GM23338 (cell line): Measurements from ENCODE around the gene ZXDC.

Source experiments
- CTCF ChIP-seq, 2 experiments: fragments of 200-600 bp in 1 of 2; sonication (generic) in 1 of 2; conservative IDR thresholded peaks; 2 replicates each; pipeline versions ENCODE4 v1.5.1 to v1.6.1; 2016 to 2017; ENCODE audit warnings: antibody characterized with exemption in 2 of 2, low read depth in 2 of 2, mild to moderate bottlenecking in 2 of 2, moderate library complexity in 1 of 2
- EZH2 ChIP-seq: fragments of 200-600 bp; sonication (generic); IDR thresholded peaks from one replicate; pipeline ENCODE4 v1.8.0; 2017; ENCODE audit warnings: antibody characterized with exemption, mild to moderate bottlenecking, low read depth; ENCODE audit not compliant: unreplicated experiment
- EZH2phosphoT487 ChIP-seq: fragments of 200-600 bp; sonication (generic); IDR thresholded peaks from one replicate; pipeline ENCODE4 v1.8.1; 2018; ENCODE audit warnings: antibody characterized with exemption; ENCODE audit not compliant: unreplicated experiment
- POLR2AphosphoS5 ChIP-seq: IDR thresholded peaks from 2 replicates; pipeline ENCODE4 v1.6.1; 2016; ENCODE audit warnings: antibody characterized with exemption, low read depth
- REST ChIP-seq: IDR thresholded peaks from one replicate; pipeline ENCODE4 v1.6.1; 2018; ENCODE audit warnings: antibody characterized with exemption; ENCODE audit not compliant: unreplicated experiment

- TF ChIP-seq EZH2phosphoT487 (no peak), EZH2 (no peak), CTCF (conservative IDR thresholded peaks at IDR 0.05; ENCODE audit: low read depth in 2 of 2) (no peak), REST (no peak), POLR2AphosphoS5 (no peak)
These were observed 53.6 kb downstream of the ZXDC start for GRCh38 chr3:126422121-126422520.
